ENCODE measurements around the gene SLC43A2.

The SLC43A2 gene

GRCh38 chr17:1560858-1561355, 67.7 kb downstream of the SLC43A2 start:
- no peak for FAIRE-seq

- FAIRE-seq = no peak
These were observed 68.4 kb downstream of the SLC43A2 start for GRCh38 chr17:1560101-1560857.

- no peak for FAIRE-seq
These were observed 69.3 kb downstream of the SLC43A2 start for GRCh38 chr17:1559047-1560043.

- FAIRE-seq = no peak
These were observed 70.2 kb downstream of the SLC43A2 start for GRCh38 chr17:1558401-1558800.

GRCh38 chr17:1557355-1558095, 71.1 kb downstream of the SLC43A2 start:
- no peak for FAIRE-seq

- no peak for FAIRE-seq
These were observed 72.8 kb downstream of the SLC43A2 start for GRCh38 chr17:1555651-1556471.

GRCh38 chr17:1554751-1555540, 73.7 kb downstream of the SLC43A2 start:
- FAIRE-seq = no peak

GRCh38 chr17:1553354-1554266, 75.0 kb downstream of the SLC43A2 start:
- no peak for FAIRE-seq

GRCh38 chr17:1552932-1553331, 75.7 kb downstream of the SLC43A2 start:
- FAIRE-seq = no peak

GRCh38 chr17:1551741-1552140, 76.9 kb downstream of the SLC43A2 start:
- no peak for FAIRE-seq

GRCh38 chr17:1548032-1548431, 80.6 kb downstream of the SLC43A2 start:
- FAIRE-seq = no peak

- FAIRE-seq = no peak
These were observed 82.2 kb downstream of the SLC43A2 start for GRCh38 chr17:1546292-1546922.

- no peak for FAIRE-seq
These were observed 83.0 kb downstream of the SLC43A2 start for GRCh38 chr17:1545618-1546017.

- no peak for FAIRE-seq
These were observed 86.3 kb downstream of the SLC43A2 start for GRCh38 chr17:1542316-1542715.

GRCh38 chr17:1541367-1541904, 87.2 kb downstream of the SLC43A2 start:
- no peak for FAIRE-seq

GRCh38 chr17:1539811-1540210, 88.8 kb downstream of the SLC43A2 start:
- no peak for FAIRE-seq

- no peak for FAIRE-seq
These were observed 92.9 kb downstream of the SLC43A2 start for GRCh38 chr17:1535737-1536136.

GRCh38 chr17:1533661-1534325, 94.8 kb downstream of the SLC43A2 start:
- no peak for FAIRE-seq

Data from A204.1 (cell line).